SU-DHL-6 (cell line): Measurements from ENCODE around the gene RASD1.

Experiments
- EZH2phosphoT487 ChIP-seq: fragments of 200-600 bp; sonication (generic), shearing (Covaris generic); conservative IDR thresholded peaks from 2 replicates; pipeline ENCODE4 v1.6.1; 2018; ENCODE audit warnings: mild to moderate bottlenecking, antibody characterized with exemption, low read length, moderate library complexity, mixed read lengths
- TF ChIP-seq, protein P1 (sequence below): fragments of 200-600 bp; sonication (generic); IDR thresholded peaks from one replicate; pipeline ENCODE4 v1.5.1; 2017; ENCODE audit warnings: antibody characterized with exemption, mild to moderate bottlenecking, low read length, moderate library complexity; ENCODE audit not compliant: insufficient read depth, poor library complexity, severe bottlenecking

DNA sequence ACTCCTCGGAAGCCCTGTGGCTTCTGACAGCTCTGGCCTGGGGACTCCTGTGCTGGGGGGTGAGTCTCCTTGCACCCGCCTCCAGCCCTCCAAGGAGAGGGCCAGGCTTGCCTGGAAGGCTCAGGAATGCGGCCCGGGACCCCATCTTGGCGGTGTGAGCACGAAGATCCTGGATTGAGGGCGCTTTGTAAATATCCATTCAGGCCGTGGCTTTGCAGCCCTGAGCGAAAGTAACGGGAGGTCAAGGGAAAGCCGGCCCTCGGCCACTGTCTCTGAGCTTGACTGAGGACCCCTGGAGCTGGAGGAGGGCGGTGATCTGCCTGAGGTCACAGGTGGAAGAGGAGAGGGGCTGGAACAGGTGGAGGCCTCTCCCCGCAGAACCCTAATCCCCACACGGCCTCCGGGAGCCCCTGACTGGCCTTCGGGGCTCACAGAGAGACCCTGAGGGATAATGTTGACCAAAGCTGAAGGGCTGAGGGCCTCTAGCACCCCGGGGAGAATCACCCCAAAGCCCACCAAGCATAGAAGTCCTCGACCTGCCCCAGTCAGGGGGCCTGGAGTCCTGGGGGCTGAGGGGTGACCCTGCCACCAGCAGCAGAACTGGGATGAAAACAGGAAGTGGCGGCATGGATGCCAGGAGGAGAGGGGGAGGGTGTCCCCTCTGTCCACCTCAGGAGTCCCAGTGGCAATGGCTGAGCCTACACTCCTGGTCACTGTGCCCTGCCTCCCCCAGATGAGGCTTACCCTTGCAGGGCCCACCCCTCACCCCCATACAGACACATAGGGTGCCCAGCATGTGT, 8.3 kb upstream of the RASD1 start:
- TF ChIP-seq, protein P1, sequence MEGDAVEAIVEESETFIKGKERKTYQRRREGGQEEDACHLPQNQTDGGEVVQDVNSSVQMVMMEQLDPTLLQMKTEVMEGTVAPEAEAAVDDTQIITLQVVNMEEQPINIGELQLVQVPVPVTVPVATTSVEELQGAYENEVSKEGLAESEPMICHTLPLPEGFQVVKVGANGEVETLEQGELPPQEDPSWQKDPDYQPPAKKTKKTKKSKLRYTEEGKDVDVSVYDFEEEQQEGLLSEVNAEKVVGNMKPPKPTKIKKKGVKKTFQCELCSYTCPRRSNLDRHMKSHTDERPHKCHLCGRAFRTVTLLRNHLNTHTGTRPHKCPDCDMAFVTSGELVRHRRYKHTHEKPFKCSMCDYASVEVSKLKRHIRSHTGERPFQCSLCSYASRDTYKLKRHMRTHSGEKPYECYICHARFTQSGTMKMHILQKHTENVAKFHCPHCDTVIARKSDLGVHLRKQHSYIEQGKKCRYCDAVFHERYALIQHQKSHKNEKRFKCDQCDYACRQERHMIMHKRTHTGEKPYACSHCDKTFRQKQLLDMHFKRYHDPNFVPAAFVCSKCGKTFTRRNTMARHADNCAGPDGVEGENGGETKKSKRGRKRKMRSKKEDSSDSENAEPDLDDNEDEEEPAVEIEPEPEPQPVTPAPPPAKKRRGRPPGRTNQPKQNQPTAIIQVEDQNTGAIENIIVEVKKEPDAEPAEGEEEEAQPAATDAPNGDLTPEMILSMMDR = no peak
- no peak for TF ChIP-seq EZH2phosphoT487
